Nephron (organoid): ENCODE results near the gene GPATCH2.

Experiments
- H3K27ac Mint-ChIP-seq, 3 experiments: 2 replicates each; pipeline ENCODE4 v1.8.0; 2020; ENCODE audit warnings: mixed read lengths in 3 of 3, mild to moderate bottlenecking in 2 of 3, moderate library complexity in 1 of 3
- H3K27me3 Mint-ChIP-seq: 2 replicates; pipeline ENCODE4 v1.8.0; 2021; ENCODE audit warnings: low read depth, mild to moderate bottlenecking, moderate library complexity, mixed read lengths
- H3K36me3 Mint-ChIP-seq: 2 replicates; pipeline ENCODE4 v1.8.0; 2020; ENCODE audit warnings: low read depth, mixed read lengths
- H3K4me1 Mint-ChIP-seq: 2 replicates; pipeline ENCODE4 v1.8.0; 2020; ENCODE audit warnings: mixed read lengths
- H3K4me3 Mint-ChIP-seq, 3 experiments: 2 replicates each; pipeline ENCODE4 v1.8.0; 2020; ENCODE audit warnings: mild to moderate bottlenecking in 3 of 3, mixed read lengths in 3 of 3, moderate library complexity in 2 of 3
- H3K9me3 Mint-ChIP-seq: 2 replicates; pipeline ENCODE4 v1.8.0; 2020; ENCODE audit warnings: mixed read lengths
- CTCF ChIP-seq, 3 experiments: fragments of 200-600 bp; sonication (generic); IDR thresholded peaks; one replicate each; pipeline ENCODE4 v1.5.0; 2021; ENCODE audit warnings: antibody characterized with exemption in 3 of 3; ENCODE audit not compliant: unreplicated experiment in 3 of 3

The GPATCH2 gene

GRCh38 chr1:217435204-217435603 lies 195.7 kb downstream of the GPATCH2 start:
- H3K4me1 Mint-ChIP-seq: no peaks in the 10 kb centered on the region
- peaks cover 20% of the 10 kb centered on the region for H3K9me3 Mint-ChIP-seq
- TF ChIP-seq CTCF (IDR thresholded peaks at IDR 0.05; ENCODE audit: unreplicated experiment in 3 of 3): no peak
- peaks cover 42% of the 10 kb centered on the region for H3K36me3 Mint-ChIP-seq
- no peak overlapping the region for H3K27ac Mint-ChIP-seq
- H3K4me3 Mint-ChIP-seq: no peak overlapping the region
- peaks cover 5% of the 10 kb centered on the region for H3K27me3 Mint-ChIP-seq

GRCh38 chr1:217433664-217434063 lies 197.2 kb downstream of the GPATCH2 start:
- H3K4me1 Mint-ChIP-seq: no peaks in the 10 kb centered on the region
- H3K36me3 Mint-ChIP-seq: peaks cover 27% of the 10 kb centered on the region
- H3K4me3 Mint-ChIP-seq: no peak overlapping the region
- peaks cover 5% of the 10 kb centered on the region for H3K27me3 Mint-ChIP-seq
- H3K27ac Mint-ChIP-seq: no peak overlapping the region
- peaks cover 8% of the 10 kb centered on the region for H3K9me3 Mint-ChIP-seq
- TF ChIP-seq CTCF (IDR thresholded peaks at IDR 0.05; ENCODE audit: unreplicated experiment in 3 of 3): no peak

- Mint-ChIP-seq H3K4me3 (no peak overlapping the region), H3K4me1 (no peaks in the 10 kb centered on the region), H3K9me3 (no peaks in the 10 kb centered on the region), H3K27ac (no peak overlapping the region), H3K36me3 (peaks cover 18% of the 10 kb centered on the region), H3K27me3 (peaks cover 5% of the 10 kb centered on the region)
- no peak for TF ChIP-seq CTCF (IDR thresholded peaks at IDR 0.05; ENCODE audit: unreplicated experiment in 3 of 3)
Measured at GRCh38 chr1:217432339-217432738, 198.6 kb downstream of the GPATCH2 start.

GRCh38 chr1:217431395-217431794 lies 199.5 kb downstream of the GPATCH2 start:
- Mint-ChIP-seq H3K27me3 (no peaks in the 10 kb centered on the region), H3K4me1 (peaks cover 5% of the 10 kb centered on the region), H3K9me3 (no peaks in the 10 kb centered on the region), H3K27ac (no peak overlapping the region), H3K36me3 (peaks cover 9% of the 10 kb centered on the region), H3K4me3 (no peak overlapping the region)
- TF ChIP-seq CTCF (IDR thresholded peaks at IDR 0.05; ENCODE audit: unreplicated experiment in 3 of 3): no peak

- peak overlapping the region; percentile 2 to 31 (median 4) for H3K27ac Mint-ChIP-seq
- H3K36me3 Mint-ChIP-seq: peaks cover under 1% of the 10 kb centered on the region
- H3K4me3 Mint-ChIP-seq: no peak overlapping the region
- H3K4me1 Mint-ChIP-seq: peaks cover 18% of the 10 kb centered on the region
- no peak for TF ChIP-seq CTCF (IDR thresholded peaks at IDR 0.05; ENCODE audit: unreplicated experiment in 3 of 3)
- no peaks in the 10 kb centered on the region for H3K9me3 Mint-ChIP-seq
- H3K27me3 Mint-ChIP-seq: no peaks in the 10 kb centered on the region
Measured at GRCh38 chr1:217425422-217425821, 205.5 kb downstream of the GPATCH2 start.

- no peaks in the 10 kb centered on the region for H3K9me3 Mint-ChIP-seq
- H3K4me1 Mint-ChIP-seq: no peaks in the 10 kb centered on the region
- no peak overlapping the region for H3K4me3 Mint-ChIP-seq
- H3K27ac Mint-ChIP-seq: no peak overlapping the region
- TF ChIP-seq CTCF (IDR thresholded peaks at IDR 0.05; ENCODE audit: unreplicated experiment in 3 of 3): no peak
- no peaks in the 10 kb centered on the region for H3K27me3 Mint-ChIP-seq
- no peaks in the 10 kb centered on the region for H3K36me3 Mint-ChIP-seq
Measured at GRCh38 chr1:217419194-217419551, 211.7 kb downstream of the GPATCH2 start.
